DOHH2 (cell line): ENCODE results near the gene CAB39L.

Experiments
- H3F3A ChIP-seq: fragments of 200-600 bp; sonication (generic), shearing (Covaris generic); 2 replicates; pipeline ENCODE4 v1.6.0; 2016; ENCODE audit warnings: antibody characterized with exemption, mild to moderate bottlenecking; ENCODE audit not compliant: control insufficient read depth, insufficient read depth
- H3K27ac ChIP-seq: fragments of 200-600 bp; sonication (generic); 2 replicates; pipeline ENCODE4 v1.5.1; 2014; ENCODE audit warnings: low read depth, mild to moderate bottlenecking, low read length, moderate library complexity
- H3K27me3 ChIP-seq: fragments of 200-600 bp; sonication (generic); 2 replicates; pipeline ENCODE4 v1.6.1; 2014; ENCODE audit warnings: mild to moderate bottlenecking, low read length, mixed read lengths; ENCODE audit not compliant: control insufficient read depth
- H3K36me3 ChIP-seq: fragments of 200-600 bp; sonication (generic); 2 replicates; pipeline ENCODE4 v1.6.1; 2014; ENCODE audit warnings: mild to moderate bottlenecking, low read length, moderate library complexity, mixed read lengths; ENCODE audit not compliant: control insufficient read depth
- H3K4me1 ChIP-seq: fragments of 200-600 bp; sonication (generic); 2 replicates; pipeline ENCODE4 v1.6.1; 2014; ENCODE audit warnings: mild to moderate bottlenecking, low read length, mixed read lengths; ENCODE audit not compliant: control insufficient read depth
- H3K4me2 ChIP-seq: fragments of 200-600 bp; sonication (generic); 2 replicates; pipeline ENCODE4 v1.6.0; 2014; ENCODE audit warnings: mild to moderate bottlenecking, low read length, moderate library complexity
- H3K4me3 ChIP-seq: fragments of 200-600 bp; sonication (generic); 2 replicates; pipeline ENCODE4 v1.5.1; 2014; ENCODE audit warnings: mild to moderate bottlenecking, low read length, mixed read lengths
- H3K79me2 ChIP-seq: fragments of 200-600 bp; sonication (generic); 2 replicates; pipeline ENCODE4 v1.6.1; 2014; ENCODE audit warnings: mild to moderate bottlenecking, low read length, mixed read lengths; ENCODE audit not compliant: control insufficient read depth
- H3K9me2 ChIP-seq: fragments of 200-600 bp; sonication (generic); replicated peaks from 2 replicates; pipeline ENCODE4 v1.6.1; 2014; ENCODE audit warnings: mild to moderate bottlenecking, low read length, mixed read lengths; ENCODE audit not compliant: control insufficient read depth
- H3K9me3 ChIP-seq: fragments of 200-600 bp; sonication (generic); 2 replicates; pipeline ENCODE4 v1.6.1; 2014; ENCODE audit warnings: antibody characterized with exemption, low read length, mixed read lengths; ENCODE audit not compliant: control insufficient read depth, insufficient read depth
- H4K20me1 ChIP-seq: fragments of 200-600 bp; sonication (generic); 2 replicates; pipeline ENCODE4 v1.6.0; 2014; ENCODE audit warnings: low read depth, mild to moderate bottlenecking, antibody characterized with exemption, low read length, moderate library complexity; ENCODE audit not compliant: control insufficient read depth, insufficient read depth
- CTCF ChIP-seq: fragments of 200-600 bp; sonication (generic); IDR thresholded peaks from one replicate; pipeline ENCODE4 v1.5.1; 2014; ENCODE audit warnings: antibody characterized with exemption, mild to moderate bottlenecking, low read depth, low read length; ENCODE audit not compliant: poor library complexity, severe bottlenecking
- EZH2phosphoT487 ChIP-seq: fragments of 200-600 bp; sonication (generic); IDR thresholded peaks from 2 replicates; pipeline ENCODE4 v1.6.1; 2017; ENCODE audit warnings: borderline replicate concordance, mild to moderate bottlenecking, antibody characterized with exemption, low read length, moderate library complexity, mixed read lengths

CAB39L gene

GRCh38 chr13:49395878-49396380, 47.9 kb downstream of the CAB39L start:
- no peak for TF ChIP-seq CTCF
- no peak for TF ChIP-seq EZH2phosphoT487
- Histone ChIP-seq H3K27me3 (no peaks in the 10 kb centered on the region), H4K20me1 (no peaks in the 10 kb centered on the region), H3K4me2 (no peak overlapping the region), H3K4me1 (peaks cover 11% of the 10 kb centered on the region), H3K4me3 (no peak overlapping the region), H3F3A (no peaks in the 10 kb centered on the region), H3K9me2 (no peaks in the 10 kb centered on the region), H3K36me3 (no peaks in the 10 kb centered on the region), H3K79me2 (peaks cover 28% of the 10 kb centered on the region), H3K27ac (no peak overlapping the region), H3K9me3 (no peaks in the 10 kb centered on the region)

- Histone ChIP-seq H3K9me3 (no peaks in the 10 kb centered on the region), H3K4me3 (no peak overlapping the region), H3K36me3 (no peaks in the 10 kb centered on the region), H3K79me2 (peaks cover 24% of the 10 kb centered on the region), H3K4me1 (peaks cover 11% of the 10 kb centered on the region), H3K4me2 (no peak overlapping the region), H3K27ac (no peak overlapping the region), H3K27me3 (no peaks in the 10 kb centered on the region), H3F3A (no peaks in the 10 kb centered on the region), H4K20me1 (no peaks in the 10 kb centered on the region), H3K9me2 (no peaks in the 10 kb centered on the region)
- TF ChIP-seq EZH2phosphoT487, result no peak
- TF ChIP-seq CTCF, result no peak
Observed at GRCh38 chr13:49395451-49395865, 48.4 kb downstream of the CAB39L start.

- H4K20me1 ChIP-seq, result no peaks in the 10 kb centered on the region
- no peaks in the 10 kb centered on the region for H3K36me3 ChIP-seq
- H3K4me3 ChIP-seq, result no peak overlapping the region
- H3K27me3 ChIP-seq, result no peaks in the 10 kb centered on the region
- H3F3A ChIP-seq, result no peaks in the 10 kb centered on the region
- H3K4me2 ChIP-seq, result no peak overlapping the region
- no peaks in the 10 kb centered on the region for H3K9me2 ChIP-seq
- no peaks in the 10 kb centered on the region for H3K4me1 ChIP-seq
- TF ChIP-seq CTCF (no peak), EZH2phosphoT487 (no peak)
- H3K27ac ChIP-seq, result no peak overlapping the region
- H3K9me3 ChIP-seq, result no peaks in the 10 kb centered on the region
- no peaks in the 10 kb centered on the region for H3K79me2 ChIP-seq
Observed at GRCh38 chr13:49388091-49388635, 55.7 kb downstream of the CAB39L start.
